ENCODE data around the gene HAP1.

Gene HAP1

DNA sequence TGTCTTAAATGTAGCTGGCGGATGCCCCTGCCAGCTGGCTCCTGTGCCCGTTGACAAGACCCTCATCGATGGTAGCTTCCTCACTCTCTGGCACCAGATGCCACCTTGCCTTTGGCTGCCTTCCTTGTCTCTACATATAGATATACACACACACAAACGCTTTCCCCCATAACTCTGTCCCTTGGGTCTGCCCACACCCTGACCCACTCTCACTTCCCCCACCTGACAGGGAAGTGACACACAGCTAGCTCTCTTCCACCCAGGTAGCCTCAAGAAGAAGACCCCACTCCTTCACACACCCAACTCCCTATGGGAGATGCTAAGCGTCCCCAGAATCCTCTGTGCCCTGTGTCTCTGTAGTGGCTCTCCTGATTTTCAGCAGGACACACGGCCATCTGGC, 26.4 kb upstream of the HAP1 start:
- no peak overlapping the region for H3K4me3 ChIP-seq (ENCODE audit: low read length)
- no peak overlapping the region for H3K27ac ChIP-seq (ENCODE audit: low read length)
- H3K27me3 ChIP-seq (ENCODE audit: insufficient read depth, low read length): no peaks in the 10 kb centered on the region
- H3K36me3 ChIP-seq (ENCODE audit: insufficient read depth, low read depth, low read length): peaks cover 84% of the 10 kb centered on the region
- H3K4me1 ChIP-seq (ENCODE audit: insufficient read depth, low read length): no peaks in the 10 kb centered on the region
- no peaks in the 10 kb centered on the region for H3K9me3 ChIP-seq (ENCODE audit: insufficient read depth, low read depth, low read length)
- H3K9ac ChIP-seq (ENCODE audit: low read depth, low read length): no peak overlapping the region

DNA sequence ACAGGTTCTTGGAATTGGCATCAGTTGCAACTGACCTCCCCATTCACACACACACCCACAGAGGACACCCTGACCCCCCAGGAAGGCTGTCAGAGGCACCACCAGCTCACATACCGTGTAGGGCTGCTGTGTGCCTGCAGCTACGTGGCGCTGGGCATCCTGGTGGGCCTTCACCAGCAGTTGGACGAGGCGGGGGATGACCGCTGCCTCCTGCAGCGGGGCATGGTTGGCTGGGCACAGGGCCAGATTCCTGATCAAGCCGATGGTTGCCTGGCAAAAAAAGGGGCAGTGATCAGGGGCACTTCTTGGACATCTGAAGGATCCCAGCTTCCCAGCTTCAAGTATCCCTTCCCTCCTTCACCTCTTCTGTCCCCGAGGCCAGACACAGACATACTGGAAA, 24.2 kb upstream of the HAP1 start:
- Histone ChIP-seq H3K9me3 (ENCODE audit: insufficient read depth, low read depth, low read length) (no peaks in the 10 kb centered on the region), H3K27me3 (ENCODE audit: insufficient read depth, low read length) (no peaks in the 10 kb centered on the region), H3K4me1 (ENCODE audit: insufficient read depth, low read length) (no peaks in the 10 kb centered on the region), H3K4me3 (ENCODE audit: low read length) (no peak overlapping the region), H3K36me3 (ENCODE audit: insufficient read depth, low read depth, low read length) (peaks cover 88% of the 10 kb centered on the region), H3K27ac (ENCODE audit: low read length) (no peak overlapping the region), H3K9ac (ENCODE audit: low read depth, low read length) (no peak overlapping the region)

GRCh38 chr17:41754066-41754465, 19.6 kb upstream of the HAP1 start:
- Histone ChIP-seq H3K9me3 (ENCODE audit: insufficient read depth, low read depth, low read length) (no peaks in the 10 kb centered on the region), H3K9ac (ENCODE audit: low read depth, low read length) (no peak overlapping the region), H3K4me3 (ENCODE audit: low read length) (no peak overlapping the region), H3K27me3 (ENCODE audit: insufficient read depth, low read length) (no peaks in the 10 kb centered on the region), H3K27ac (ENCODE audit: low read length) (no peak overlapping the region), H3K36me3 (ENCODE audit: insufficient read depth, low read depth, low read length) (peaks cover 49% of the 10 kb centered on the region), H3K4me1 (ENCODE audit: insufficient read depth, low read length) (no peaks in the 10 kb centered on the region)

- no peak overlapping the region for H3K4me3 ChIP-seq (ENCODE audit: low read length)
- H3K9ac ChIP-seq (ENCODE audit: low read depth, low read length): no peak overlapping the region
- H3K27ac ChIP-seq (ENCODE audit: low read length): no peak overlapping the region
- H3K36me3 ChIP-seq (ENCODE audit: insufficient read depth, low read depth, low read length): peaks cover 28% of the 10 kb centered on the region
- H3K9me3 ChIP-seq (ENCODE audit: insufficient read depth, low read depth, low read length): no peaks in the 10 kb centered on the region
- no peaks in the 10 kb centered on the region for H3K4me1 ChIP-seq (ENCODE audit: insufficient read depth, low read length)
- no peaks in the 10 kb centered on the region for H3K27me3 ChIP-seq (ENCODE audit: insufficient read depth, low read length)
Observed at GRCh38 chr17:41751288-41751687, 16.8 kb upstream of the HAP1 start.

- H3K27ac ChIP-seq (ENCODE audit: low read length): no peak overlapping the region
- no peak overlapping the region for H3K4me3 ChIP-seq (ENCODE audit: low read length)
- H3K4me1 ChIP-seq (ENCODE audit: insufficient read depth, low read length): no peaks in the 10 kb centered on the region
- no peaks in the 10 kb centered on the region for H3K9me3 ChIP-seq (ENCODE audit: insufficient read depth, low read depth, low read length)
- no peaks in the 10 kb centered on the region for H3K27me3 ChIP-seq (ENCODE audit: insufficient read depth, low read length)
- no peak overlapping the region for H3K9ac ChIP-seq (ENCODE audit: low read depth, low read length)
- peaks cover 24% of the 10 kb centered on the region for H3K36me3 ChIP-seq (ENCODE audit: insufficient read depth, low read depth, low read length)
Observed at GRCh38 chr17:41750862-41751261, 16.4 kb upstream of the HAP1 start.

- Histone ChIP-seq H3K4me1 (ENCODE audit: insufficient read depth, low read length) (no peaks in the 10 kb centered on the region), H3K27me3 (ENCODE audit: insufficient read depth, low read length) (no peaks in the 10 kb centered on the region), H3K9me3 (ENCODE audit: insufficient read depth, low read depth, low read length) (no peaks in the 10 kb centered on the region), H3K9ac (ENCODE audit: low read depth, low read length) (no peak overlapping the region), H3K36me3 (ENCODE audit: insufficient read depth, low read depth, low read length) (no peaks in the 10 kb centered on the region), H3K4me3 (ENCODE audit: low read length) (no peak overlapping the region), H3K27ac (ENCODE audit: low read length) (no peak overlapping the region)
Observed at GRCh38 chr17:41748275-41748674, 13.8 kb upstream of the HAP1 start.

GRCh38 chr17:41741709-41742108, 7.3 kb upstream of the HAP1 start:
- Histone ChIP-seq H3K27ac (ENCODE audit: low read length) (no peak overlapping the region), H3K36me3 (ENCODE audit: insufficient read depth, low read depth, low read length) (no peaks in the 10 kb centered on the region), H3K4me1 (ENCODE audit: insufficient read depth, low read length) (peaks cover 5% of the 10 kb centered on the region), H3K4me3 (ENCODE audit: low read length) (no peak overlapping the region), H3K27me3 (ENCODE audit: insufficient read depth, low read length) (peaks cover 12% of the 10 kb centered on the region), H3K9me3 (ENCODE audit: insufficient read depth, low read depth, low read length) (no peaks in the 10 kb centered on the region), H3K9ac (ENCODE audit: low read depth, low read length) (no peak overlapping the region)

GRCh38 chr17:41740506-41740905, 6.1 kb upstream of the HAP1 start:
- no peaks in the 10 kb centered on the region for H3K36me3 ChIP-seq (ENCODE audit: insufficient read depth, low read depth, low read length)

GRCh38 chr17:41739661-41740352, 5.4 kb upstream of the HAP1 start:
- Histone ChIP-seq H3K4me1 (ENCODE audit: insufficient read depth, low read length) (peaks cover 5% of the 10 kb centered on the region), H3K4me3 (ENCODE audit: low read length) (no peak overlapping the region), H3K27me3 (ENCODE audit: insufficient read depth, low read length) (peaks cover 31% of the 10 kb centered on the region), H3K27ac (ENCODE audit: low read length) (no peak overlapping the region), H3K9me3 (ENCODE audit: insufficient read depth, low read depth, low read length) (no peaks in the 10 kb centered on the region), H3K9ac (ENCODE audit: low read depth, low read length) (no peak overlapping the region), H3K36me3 (ENCODE audit: insufficient read depth, low read depth, low read length) (no peaks in the 10 kb centered on the region)

More at GRCh38 chr17:41740506-41740905, 6.1 kb upstream of the HAP1 start:
- peaks cover 5% of the 10 kb centered on the region for H3K4me1 ChIP-seq (ENCODE audit: insufficient read depth, low read length)
- H3K9me3 ChIP-seq (ENCODE audit: insufficient read depth, low read depth, low read length): no peaks in the 10 kb centered on the region
- peaks cover 24% of the 10 kb centered on the region for H3K27me3 ChIP-seq (ENCODE audit: insufficient read depth, low read length)
- no peak overlapping the region for H3K9ac ChIP-seq (ENCODE audit: low read depth, low read length)
- H3K4me3 ChIP-seq (ENCODE audit: low read length): no peak overlapping the region
- no peak overlapping the region for H3K27ac ChIP-seq (ENCODE audit: low read length)

DNA sequence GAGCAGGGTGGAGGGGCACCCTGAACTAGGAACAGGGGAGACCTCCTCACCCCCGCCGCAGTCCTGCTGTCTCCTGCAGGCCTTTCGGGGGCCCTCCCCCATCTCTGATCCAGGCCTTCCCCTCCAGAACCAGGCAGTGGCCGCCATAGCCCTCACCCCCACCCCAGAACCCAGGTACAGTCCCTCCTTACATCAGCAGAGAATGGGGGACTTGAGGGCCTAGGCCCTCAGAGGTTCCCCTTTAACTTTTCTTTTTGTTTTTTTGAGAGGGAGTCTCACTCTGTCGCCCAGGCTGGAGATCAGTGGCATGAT, 4.3 kb upstream of the HAP1 start:
- Histone ChIP-seq H3K27ac (ENCODE audit: low read length) (peak overlapping the region; percentile 59), H3K36me3 (ENCODE audit: insufficient read depth, low read depth, low read length) (no peaks in the 10 kb centered on the region), H3K9ac (ENCODE audit: low read depth, low read length) (peak overlapping the region; percentile 79; the same call in 1 of the 2 replicates), H3K4me1 (ENCODE audit: insufficient read depth, low read length) (peaks cover 5% of the 10 kb centered on the region), H3K4me3 (ENCODE audit: low read length) (no peak overlapping the region), H3K27me3 (ENCODE audit: insufficient read depth, low read length) (peaks cover 42% of the 10 kb centered on the region), H3K9me3 (ENCODE audit: insufficient read depth, low read depth, low read length) (no peaks in the 10 kb centered on the region)

DNA sequence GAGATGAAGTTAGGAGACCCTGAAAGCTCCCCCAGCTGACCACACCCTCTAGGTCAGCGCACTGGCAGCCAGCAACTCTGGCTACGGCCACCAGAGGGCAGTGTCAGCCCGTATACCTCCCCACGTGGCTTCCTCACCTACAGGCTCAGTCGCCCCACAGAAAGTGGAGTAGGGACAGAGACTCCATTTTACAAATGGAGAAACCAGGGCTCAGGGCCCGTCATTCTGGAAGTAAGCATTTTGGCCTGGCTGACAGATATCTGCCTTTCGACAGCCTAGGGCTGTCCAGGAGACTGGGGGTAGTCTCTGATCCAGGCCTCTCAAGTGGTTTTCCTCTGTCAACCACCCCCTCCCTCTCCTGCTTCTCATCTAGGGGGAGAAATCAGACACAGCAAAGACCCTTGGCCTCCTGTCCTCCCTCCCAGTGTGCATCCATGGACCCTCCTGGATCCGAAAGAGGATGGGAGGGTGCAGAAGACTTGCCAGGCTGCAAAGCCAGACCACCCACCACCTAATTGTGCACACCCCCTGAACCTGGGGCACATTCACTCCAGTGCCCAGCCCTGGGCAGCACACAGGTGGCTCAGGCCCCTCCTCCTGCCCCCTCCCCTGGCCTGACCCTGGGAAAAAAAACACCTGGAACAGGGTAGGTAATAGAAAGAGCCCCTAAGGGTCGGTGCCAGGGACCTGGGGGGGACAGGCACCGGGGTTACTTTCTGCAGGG, 3.8 kb upstream of the HAP1 start:
- Histone ChIP-seq H3K36me3 (ENCODE audit: insufficient read depth, low read depth, low read length) (no peaks in the 10 kb centered on the region), H3K4me3 (ENCODE audit: low read length) (no peak overlapping the region), H3K4me1 (ENCODE audit: insufficient read depth, low read length) (peaks cover 5% of the 10 kb centered on the region), H3K27me3 (ENCODE audit: insufficient read depth, low read length) (peaks cover 47% of the 10 kb centered on the region), H3K9me3 (ENCODE audit: insufficient read depth, low read depth, low read length) (no peaks in the 10 kb centered on the region), H3K9ac (ENCODE audit: low read depth, low read length) (peak overlapping the region; percentile 79), H3K27ac (ENCODE audit: low read length) (peak overlapping the region; percentile 59)

GRCh38 chr17:41737680-41738023, 3.2 kb upstream of the HAP1 start:
- H3K9ac ChIP-seq (ENCODE audit: low read depth, low read length): no peak overlapping the region
- no peaks in the 10 kb centered on the region for H3K36me3 ChIP-seq (ENCODE audit: insufficient read depth, low read depth, low read length)
- H3K4me1 ChIP-seq (ENCODE audit: insufficient read depth, low read length): peaks cover 5% of the 10 kb centered on the region
- no peak overlapping the region for H3K27ac ChIP-seq (ENCODE audit: low read length)
- no peaks in the 10 kb centered on the region for H3K9me3 ChIP-seq (ENCODE audit: insufficient read depth, low read depth, low read length)
- H3K27me3 ChIP-seq (ENCODE audit: insufficient read depth, low read length): peaks cover 53% of the 10 kb centered on the region
- H3K4me3 ChIP-seq (ENCODE audit: low read length): no peak overlapping the region

All from iPS-20b (cell line).